DOHH2 (cell line): ENCODE measurements around the gene WDR35.

Source experiments
- H3F3A ChIP-seq: fragments of 200-600 bp; sonication (generic), shearing (Covaris generic); 2 replicates; pipeline ENCODE4 v1.6.0; 2016; ENCODE audit warnings: antibody characterized with exemption, mild to moderate bottlenecking; ENCODE audit not compliant: control insufficient read depth, insufficient read depth
- H3K27ac ChIP-seq: fragments of 200-600 bp; sonication (generic); 2 replicates; pipeline ENCODE4 v1.5.1; 2014; ENCODE audit warnings: low read depth, mild to moderate bottlenecking, low read length, moderate library complexity
- H3K27me3 ChIP-seq: fragments of 200-600 bp; sonication (generic); 2 replicates; pipeline ENCODE4 v1.6.1; 2014; ENCODE audit warnings: mild to moderate bottlenecking, low read length, mixed read lengths; ENCODE audit not compliant: control insufficient read depth
- H3K36me3 ChIP-seq: fragments of 200-600 bp; sonication (generic); 2 replicates; pipeline ENCODE4 v1.6.1; 2014; ENCODE audit warnings: mild to moderate bottlenecking, low read length, moderate library complexity, mixed read lengths; ENCODE audit not compliant: control insufficient read depth
- H3K4me1 ChIP-seq: fragments of 200-600 bp; sonication (generic); 2 replicates; pipeline ENCODE4 v1.6.1; 2014; ENCODE audit warnings: mild to moderate bottlenecking, low read length, mixed read lengths; ENCODE audit not compliant: control insufficient read depth
- H3K4me2 ChIP-seq: fragments of 200-600 bp; sonication (generic); 2 replicates; pipeline ENCODE4 v1.6.0; 2014; ENCODE audit warnings: mild to moderate bottlenecking, low read length, moderate library complexity
- H3K4me3 ChIP-seq: fragments of 200-600 bp; sonication (generic); 2 replicates; pipeline ENCODE4 v1.5.1; 2014; ENCODE audit warnings: mild to moderate bottlenecking, low read length, mixed read lengths
- H3K79me2 ChIP-seq: fragments of 200-600 bp; sonication (generic); 2 replicates; pipeline ENCODE4 v1.6.1; 2014; ENCODE audit warnings: mild to moderate bottlenecking, low read length, mixed read lengths; ENCODE audit not compliant: control insufficient read depth
- H3K9me2 ChIP-seq: fragments of 200-600 bp; sonication (generic); replicated peaks from 2 replicates; pipeline ENCODE4 v1.6.1; 2014; ENCODE audit warnings: mild to moderate bottlenecking, low read length, mixed read lengths; ENCODE audit not compliant: control insufficient read depth
- H3K9me3 ChIP-seq: fragments of 200-600 bp; sonication (generic); 2 replicates; pipeline ENCODE4 v1.6.1; 2014; ENCODE audit warnings: antibody characterized with exemption, low read length, mixed read lengths; ENCODE audit not compliant: control insufficient read depth, insufficient read depth
- H4K20me1 ChIP-seq: fragments of 200-600 bp; sonication (generic); 2 replicates; pipeline ENCODE4 v1.6.0; 2014; ENCODE audit warnings: low read depth, mild to moderate bottlenecking, antibody characterized with exemption, low read length, moderate library complexity; ENCODE audit not compliant: control insufficient read depth, insufficient read depth
- EZH2phosphoT487 ChIP-seq: fragments of 200-600 bp; sonication (generic); IDR thresholded peaks from 2 replicates; pipeline ENCODE4 v1.6.1; 2017; ENCODE audit warnings: borderline replicate concordance, mild to moderate bottlenecking, antibody characterized with exemption, low read length, moderate library complexity, mixed read lengths
- TF ChIP-seq, protein P1 (sequence below): fragments of 200-600 bp; sonication (generic); IDR thresholded peaks from one replicate; pipeline ENCODE4 v1.5.1; 2014; ENCODE audit warnings: antibody characterized with exemption, mild to moderate bottlenecking, low read depth, low read length; ENCODE audit not compliant: poor library complexity, severe bottlenecking

WDR35 gene

DNA sequence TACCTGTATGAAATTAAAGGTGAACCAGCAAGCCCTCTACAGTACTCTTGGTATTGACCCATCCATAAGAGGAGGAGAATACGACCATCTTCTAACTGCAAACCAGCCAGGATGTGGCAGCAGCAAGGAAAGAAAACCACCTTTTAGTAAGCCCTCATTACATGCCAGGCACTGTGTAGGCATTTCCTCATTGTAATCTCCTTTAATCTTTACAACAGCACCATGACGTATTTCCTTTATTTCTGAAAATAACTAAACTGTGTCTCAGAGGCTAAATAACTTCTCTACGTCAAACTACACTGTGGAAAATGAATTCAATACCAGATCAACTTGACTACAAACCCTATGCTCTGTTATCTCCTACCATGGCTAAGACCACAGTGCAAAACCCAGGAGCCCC, 18.2 kb downstream of the WDR35 start:
- Histone ChIP-seq H3K4me3 (no peak overlapping the region), H3K79me2 (no peaks in the 10 kb centered on the region), H3F3A (no peaks in the 10 kb centered on the region), H3K27ac (no peak overlapping the region), H3K36me3 (no peaks in the 10 kb centered on the region), H3K27me3 (no peaks in the 10 kb centered on the region), H3K4me2 (no peak overlapping the region), H3K9me2 (no peaks in the 10 kb centered on the region), H4K20me1 (no peaks in the 10 kb centered on the region), H3K9me3 (no peaks in the 10 kb centered on the region), H3K4me1 (no peaks in the 10 kb centered on the region)
- no peak for TF ChIP-seq EZH2phosphoT487
- TF ChIP-seq, protein P1, sequence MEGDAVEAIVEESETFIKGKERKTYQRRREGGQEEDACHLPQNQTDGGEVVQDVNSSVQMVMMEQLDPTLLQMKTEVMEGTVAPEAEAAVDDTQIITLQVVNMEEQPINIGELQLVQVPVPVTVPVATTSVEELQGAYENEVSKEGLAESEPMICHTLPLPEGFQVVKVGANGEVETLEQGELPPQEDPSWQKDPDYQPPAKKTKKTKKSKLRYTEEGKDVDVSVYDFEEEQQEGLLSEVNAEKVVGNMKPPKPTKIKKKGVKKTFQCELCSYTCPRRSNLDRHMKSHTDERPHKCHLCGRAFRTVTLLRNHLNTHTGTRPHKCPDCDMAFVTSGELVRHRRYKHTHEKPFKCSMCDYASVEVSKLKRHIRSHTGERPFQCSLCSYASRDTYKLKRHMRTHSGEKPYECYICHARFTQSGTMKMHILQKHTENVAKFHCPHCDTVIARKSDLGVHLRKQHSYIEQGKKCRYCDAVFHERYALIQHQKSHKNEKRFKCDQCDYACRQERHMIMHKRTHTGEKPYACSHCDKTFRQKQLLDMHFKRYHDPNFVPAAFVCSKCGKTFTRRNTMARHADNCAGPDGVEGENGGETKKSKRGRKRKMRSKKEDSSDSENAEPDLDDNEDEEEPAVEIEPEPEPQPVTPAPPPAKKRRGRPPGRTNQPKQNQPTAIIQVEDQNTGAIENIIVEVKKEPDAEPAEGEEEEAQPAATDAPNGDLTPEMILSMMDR = no peak

GRCh38 chr2:19963386-19963785, 26.5 kb downstream of the WDR35 start:
- Histone ChIP-seq H3K9me2 (no peaks in the 10 kb centered on the region), H3K79me2 (no peaks in the 10 kb centered on the region), H4K20me1 (no peaks in the 10 kb centered on the region), H3K27ac (no peak overlapping the region), H3K4me2 (no peak overlapping the region), H3F3A (no peaks in the 10 kb centered on the region; the same call in 1 of the 2 replicates), H3K4me1 (no peaks in the 10 kb centered on the region), H3K27me3 (no peaks in the 10 kb centered on the region), H3K4me3 (no peak overlapping the region), H3K36me3 (no peaks in the 10 kb centered on the region), H3K9me3 (no peaks in the 10 kb centered on the region)
- TF ChIP-seq, protein P1 = no peak
- TF ChIP-seq EZH2phosphoT487 = no peak

GRCh38 chr2:19955544-19956422, 34.1 kb downstream of the WDR35 start:
- H3K36me3 ChIP-seq = no peaks in the 10 kb centered on the region
- no peaks in the 10 kb centered on the region for H4K20me1 ChIP-seq
- H3K4me2 ChIP-seq = no peak overlapping the region
- H3K9me3 ChIP-seq = no peaks in the 10 kb centered on the region
- no peak overlapping the region for H3K4me3 ChIP-seq
- H3K27ac ChIP-seq = no peak overlapping the region
- no peaks in the 10 kb centered on the region; the same call in 1 of the 2 replicates for H3F3A ChIP-seq
- H3K79me2 ChIP-seq = no peaks in the 10 kb centered on the region
- no peaks in the 10 kb centered on the region for H3K27me3 ChIP-seq
- no peaks in the 10 kb centered on the region for H3K4me1 ChIP-seq
- TF ChIP-seq, protein P1 = peak; percentile 76
- no peak for TF ChIP-seq EZH2phosphoT487
- no peaks in the 10 kb centered on the region for H3K9me2 ChIP-seq
